Erythroblast (primary cell): Measurements from ENCODE around the gene SSRP1.

ENCODE experiments used
- DNase-seq, 2 experiments: peaks; one replicate each; lab custom pipeline; 2025; lab: John Stamatoyannopoulos, UW
- GATA1 ChIP-seq: IDR thresholded peaks from 2 replicates; pipeline ENCODE4 v1.6.1; 2011; ENCODE audit warnings: low read depth, mild to moderate bottlenecking, control low read depth, low read length, moderate library complexity
- POLR2A ChIP-seq: IDR thresholded peaks from 2 replicates; pipeline ENCODE4 v1.6.1; 2011; ENCODE audit warnings: mild to moderate bottlenecking, low read length

The SSRP1 gene

DNA sequence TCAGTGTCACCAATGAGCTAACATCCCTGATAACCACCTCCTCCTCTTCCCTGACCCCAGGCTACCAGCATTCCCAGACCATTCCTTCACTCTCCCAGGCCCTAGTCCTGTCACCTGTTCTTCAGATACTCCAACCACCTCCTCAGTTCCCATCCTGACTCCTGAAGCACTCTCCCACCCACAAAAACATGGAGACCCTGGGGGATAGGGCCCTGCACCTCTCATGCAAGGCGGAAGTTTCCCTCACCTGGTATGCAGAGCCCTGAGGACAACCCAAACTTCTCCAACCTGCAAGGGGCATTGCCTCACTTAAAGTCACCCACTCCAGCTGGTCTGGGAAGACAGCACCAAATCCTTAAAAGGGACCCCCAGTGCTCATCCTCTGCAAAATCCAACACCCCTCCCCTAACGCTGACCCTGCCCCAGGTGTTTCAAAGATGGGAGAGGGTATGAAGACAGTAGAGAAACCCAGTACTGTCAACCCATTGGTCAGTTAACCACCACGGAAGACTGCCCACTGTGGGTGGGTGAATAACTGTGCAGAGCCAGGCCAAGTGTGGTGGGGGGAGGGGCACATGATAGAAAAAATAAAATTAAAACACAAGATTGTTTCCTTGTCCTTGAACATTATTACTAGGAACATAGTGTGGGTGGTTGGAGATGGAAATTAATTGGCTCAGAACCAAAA is 12.4 kb downstream of the SSRP1 start:
- peak; percentile 29 to 36 for DNase-seq

DNA sequence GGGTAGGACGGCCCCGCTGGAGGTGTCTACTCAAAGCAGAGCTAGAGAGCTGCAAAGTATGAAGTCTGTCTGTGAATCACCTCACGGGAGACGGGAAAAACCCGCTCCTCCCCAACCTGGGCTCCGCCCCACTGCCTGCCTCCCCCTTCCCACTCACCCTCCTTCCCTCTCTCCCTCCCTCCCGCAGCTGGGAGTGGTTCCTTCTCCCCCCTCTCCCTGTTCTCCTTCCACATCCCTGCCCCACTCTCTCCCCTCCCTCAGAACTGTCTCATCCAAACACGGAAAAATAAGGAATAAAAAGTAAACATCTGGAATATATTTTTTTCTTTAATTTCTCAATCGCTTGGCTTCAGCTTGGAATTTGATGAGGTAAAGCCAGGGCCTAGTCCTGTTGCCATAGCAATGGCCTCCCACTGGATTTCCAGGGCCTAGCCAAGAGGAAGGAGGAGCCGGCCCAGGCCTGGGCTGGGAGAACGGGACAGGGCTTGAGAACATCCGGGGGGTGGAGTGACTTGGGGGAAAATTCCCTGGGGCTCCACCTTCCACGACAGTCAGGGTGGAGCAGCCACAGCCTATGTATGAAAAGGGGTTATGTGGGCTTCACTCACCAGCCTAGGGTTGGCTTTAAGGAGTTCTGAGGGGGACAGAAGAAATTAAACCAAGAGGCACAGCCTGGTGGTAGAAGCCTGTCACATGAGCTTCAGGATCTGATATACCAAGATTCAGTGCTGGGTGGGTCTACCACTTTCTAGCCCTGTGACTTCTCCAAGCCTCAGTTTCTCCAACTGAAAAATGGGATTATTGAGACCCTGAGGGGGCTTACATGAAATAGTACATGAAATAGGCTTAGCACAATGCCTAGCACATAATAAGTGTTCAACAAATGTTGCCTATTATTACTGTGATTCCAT is 13.2 kb downstream of the SSRP1 start:
- DNase-seq, result peak; percentile 45
- no peak for TF ChIP-seq POLR2A

More for the DNA sequence above, 12.4 kb downstream of the SSRP1 start:
- TF ChIP-seq POLR2A (no peak), GATA1 (no peak)

GRCh38 chr11:57321388-57322255 is 14.1 kb downstream of the SSRP1 start:
- no peak for TF ChIP-seq GATA1
- TF ChIP-seq POLR2A, result no peak
- DNase-seq, result peak; percentile 70 to 80

GRCh38 chr11:57320719-57321387 is 14.8 kb downstream of the SSRP1 start:
- TF ChIP-seq GATA1, result no peak
- TF ChIP-seq POLR2A, result no peak
- no peak for DNase-seq

DNA sequence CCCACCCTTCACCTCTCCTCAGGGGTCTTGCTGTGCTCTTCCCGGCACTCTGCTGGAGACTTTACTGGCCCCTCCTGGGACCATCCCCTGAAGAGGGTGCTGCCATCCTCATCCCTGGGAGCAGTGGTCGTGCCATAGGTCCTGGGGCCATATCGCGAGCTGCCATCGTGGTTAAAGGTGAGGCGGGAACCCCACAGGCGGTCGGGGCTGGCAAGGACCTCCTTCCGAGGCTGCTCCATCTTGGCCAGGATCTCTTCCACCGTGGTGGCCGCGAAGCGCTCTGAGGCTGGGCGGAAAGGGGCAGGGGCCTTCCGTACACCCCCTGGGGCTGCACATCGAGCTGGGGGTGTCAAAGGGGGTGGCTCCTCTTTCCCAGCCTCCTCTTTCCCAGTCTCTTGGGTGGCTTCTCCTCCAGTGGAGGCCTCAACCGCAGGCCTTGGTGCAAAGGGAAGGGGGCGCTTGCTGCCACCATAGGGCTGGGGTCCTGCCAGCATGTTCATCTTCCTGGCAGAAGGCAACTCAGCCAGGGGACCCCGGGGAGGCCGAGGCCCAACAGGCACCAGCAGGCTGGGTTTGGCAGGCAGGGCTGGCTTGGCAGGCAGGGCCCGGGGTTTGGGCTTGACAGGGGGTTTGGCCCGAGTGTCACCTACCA is 15.5 kb downstream of the SSRP1 start:
- no peak for DNase-seq
- TF ChIP-seq POLR2A (no peak), GATA1 (no peak)

DNA sequence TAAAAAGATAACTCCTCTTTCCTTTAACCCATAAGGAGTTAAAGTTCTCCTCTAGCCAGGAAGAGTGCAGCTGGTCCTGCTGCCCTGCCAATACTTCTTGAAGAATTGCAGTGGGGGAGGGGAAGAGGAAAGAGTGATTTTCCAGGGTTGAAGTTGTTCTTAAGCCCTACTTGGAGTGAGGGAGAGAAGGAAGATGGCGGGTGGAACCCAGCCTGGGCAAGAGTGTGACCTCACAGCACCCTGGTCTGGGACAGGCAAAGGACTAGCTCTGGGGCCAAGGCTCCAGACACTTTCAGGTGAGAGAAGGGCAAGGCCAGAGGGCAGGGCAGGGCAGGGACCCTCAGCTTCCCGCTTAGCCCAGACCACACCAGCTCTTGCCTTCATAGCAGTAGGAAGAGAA is 17.5 kb downstream of the SSRP1 start:
- TF ChIP-seq GATA1 (no peak), POLR2A (no peak)
- no peak for DNase-seq

- no peak for TF ChIP-seq GATA1
- TF ChIP-seq POLR2A, result no peak
- no peak for DNase-seq
Observed at GRCh38 chr11:57316017-57316416, 19.7 kb downstream of the SSRP1 start.

DNA sequence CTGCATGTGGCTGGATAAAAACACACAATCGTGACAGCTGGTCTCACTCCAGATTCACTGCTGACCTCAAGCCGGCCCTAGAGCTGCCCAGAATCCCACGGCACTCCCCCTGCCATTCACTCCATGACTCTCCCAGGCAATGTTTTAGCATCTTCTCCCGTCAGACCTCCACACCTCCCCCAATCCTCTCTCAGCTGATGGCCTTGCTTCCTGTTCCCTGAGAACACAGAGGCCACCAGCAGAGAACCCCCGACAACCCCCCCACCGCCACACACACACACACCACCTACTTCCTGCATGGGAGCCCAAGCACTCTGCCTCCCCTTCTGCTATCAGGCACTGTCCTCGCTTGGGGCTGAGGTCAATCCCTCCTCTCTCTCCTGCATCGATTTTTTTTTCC is 20.2 kb downstream of the SSRP1 start:
- TF ChIP-seq GATA1 (no peak), POLR2A (no peak)
- no peak for DNase-seq

DNA sequence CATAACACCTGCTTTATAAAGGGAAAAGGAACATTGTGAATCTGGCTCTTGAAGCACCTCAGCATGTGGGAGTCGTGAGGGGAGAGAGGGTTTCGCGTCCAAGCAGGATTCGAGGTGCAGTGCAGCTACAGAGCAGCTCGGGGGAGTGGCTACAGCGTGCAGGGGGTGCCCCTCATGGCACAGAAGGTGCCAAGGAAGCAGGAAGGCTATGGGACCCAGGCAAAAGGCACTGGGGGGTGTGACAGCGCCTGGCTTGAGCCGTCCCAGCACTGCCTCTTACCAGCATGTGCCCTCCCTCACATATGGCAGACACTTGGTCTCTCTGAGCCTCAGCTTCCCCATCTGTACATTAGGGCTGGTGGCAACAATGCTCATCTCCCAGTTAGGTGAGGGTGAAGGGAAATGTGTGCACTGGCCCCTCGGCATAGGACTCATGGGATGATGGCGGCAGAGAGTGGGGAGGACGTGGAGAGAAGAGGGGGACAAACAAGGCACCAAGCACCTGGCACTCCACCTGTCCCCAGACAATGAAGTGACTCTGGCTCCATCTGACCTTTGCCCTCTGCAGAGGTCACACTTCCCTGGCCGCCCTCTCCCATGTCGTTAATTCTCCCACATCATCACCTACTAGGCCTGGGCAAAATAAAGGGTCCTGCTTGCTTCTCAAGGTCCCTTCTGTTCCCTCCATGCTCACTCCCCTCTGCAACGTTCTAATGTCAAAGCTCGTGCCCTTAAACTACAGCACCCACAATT is 21.3 kb downstream of the SSRP1 start:
- TF ChIP-seq GATA1 (no peak), POLR2A (no peak)
- DNase-seq, result no peak

DNA sequence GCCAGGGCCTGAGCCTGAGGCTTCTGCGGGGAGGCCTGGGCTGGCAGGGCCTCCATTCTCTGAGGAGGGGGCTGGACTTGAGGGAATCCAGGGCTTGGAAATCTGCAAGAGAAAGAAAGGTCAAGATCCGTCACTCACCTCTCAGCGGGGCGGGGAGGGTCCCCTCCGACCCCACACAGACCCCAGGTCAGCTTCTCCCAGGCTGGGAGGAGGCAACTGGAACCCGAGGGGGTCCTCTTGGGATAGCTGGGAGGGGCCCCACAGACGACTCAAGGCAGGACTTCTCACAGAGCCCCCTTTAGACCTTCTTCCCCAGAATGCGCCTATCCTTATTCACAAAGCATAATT is 21.9 kb downstream of the SSRP1 start:
- no peak for DNase-seq
- TF ChIP-seq POLR2A (no peak), GATA1 (no peak)

- no peak for DNase-seq
- TF ChIP-seq GATA1 (no peak), POLR2A (no peak)
Observed at GRCh38 chr11:57313071-57313787, 22.5 kb downstream of the SSRP1 start.
